OCI-LY1 (cell line): Measurements from ENCODE around the gene SUSD3.

Experiments
- CTCF ChIP-seq: fragments of 200-600 bp; sonication (generic), shearing (Covaris generic); IDR thresholded peaks from 2 replicates; pipeline ENCODE4 v1.5.1; 2017; ENCODE audit warnings: mild to moderate bottlenecking, antibody characterized with exemption, low read length, moderate library complexity, mixed read lengths
- EZH2 ChIP-seq: fragments of 200-600 bp; sonication (generic), shearing (Covaris generic); IDR thresholded peaks from 2 replicates; pipeline ENCODE4 v1.8.0; 2017; ENCODE audit warnings: borderline replicate concordance, mixed run types, mild to moderate bottlenecking, antibody characterized with exemption, low read length, moderate library complexity, mixed read lengths

- no peak for TF ChIP-seq CTCF
- no peak for TF ChIP-seq EZH2
Observed at GRCh38 chr9:93053781-93054331, 4.6 kb upstream of the SUSD3 start.
